Stimulated activated CD8-positive, alpha-beta memory T cell treated with anti-CD3 and anti-CD28 coated beads, Interleukin-2, amount 100 ng/mL, for 1 hour (primary cell): Measurements from ENCODE around the gene SYT1.

ENCODE experiments used
- DNase-seq, 2 donors: peaks; one replicate each; pipeline ENCODE4 v3.0.0-alpha.2; 2020; ENCODE audit warnings: low read depth in 2 of 2

SYT1 gene

GRCh38 chr12:79056775-79057174, 192.2 kb downstream of the SYT1 start:
- no peak for DNase-seq

DNA sequence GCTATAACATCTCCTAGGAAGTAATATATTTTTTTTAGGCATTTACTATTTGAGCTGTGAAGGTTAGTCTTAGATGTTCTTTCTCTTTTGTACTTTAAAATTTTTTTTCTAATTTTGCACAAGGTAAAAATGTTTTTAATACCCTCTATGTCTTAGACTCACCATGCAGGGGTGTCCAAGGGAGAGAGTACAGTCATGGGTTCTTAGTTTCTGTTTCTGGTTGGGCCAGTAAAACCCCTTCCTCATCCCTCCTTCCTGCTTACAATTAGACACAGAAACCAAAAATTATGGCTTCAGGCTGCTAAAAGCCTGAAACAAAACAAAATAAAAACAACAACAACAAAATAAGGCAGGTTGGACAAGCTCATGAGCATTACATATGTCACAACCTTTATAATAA, 193.0 kb downstream of the SYT1 start:
- no peak for DNase-seq

GRCh38 chr12:79058342-79058741, 193.8 kb downstream of the SYT1 start:
- no peak for DNase-seq

DNA sequence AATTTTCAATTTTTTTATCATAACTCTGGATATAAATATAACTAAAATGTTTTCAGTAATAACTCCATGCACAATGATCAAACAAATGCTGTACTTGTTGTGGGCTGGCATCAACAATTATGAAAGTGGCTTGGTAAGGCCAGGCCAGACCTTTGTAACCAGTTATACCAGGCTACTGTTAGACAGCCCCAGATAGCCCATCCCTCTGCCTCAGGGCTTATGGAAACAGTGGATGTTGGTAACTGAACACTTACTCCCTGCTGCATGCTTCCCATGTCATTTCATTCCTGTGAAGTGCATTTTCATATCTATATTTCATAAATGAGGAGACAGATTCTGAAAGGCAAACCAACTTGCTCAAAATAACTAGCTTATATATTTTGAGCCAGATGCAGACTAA, 195.0 kb downstream of the SYT1 start:
- no peak for DNase-seq

- no peak for DNase-seq
These were observed 198.7 kb downstream of the SYT1 start for GRCh38 chr12:79063258-79063657.

GRCh38 chr12:79067977-79068376, 203.4 kb downstream of the SYT1 start:
- DNase-seq, result no peak

DNA sequence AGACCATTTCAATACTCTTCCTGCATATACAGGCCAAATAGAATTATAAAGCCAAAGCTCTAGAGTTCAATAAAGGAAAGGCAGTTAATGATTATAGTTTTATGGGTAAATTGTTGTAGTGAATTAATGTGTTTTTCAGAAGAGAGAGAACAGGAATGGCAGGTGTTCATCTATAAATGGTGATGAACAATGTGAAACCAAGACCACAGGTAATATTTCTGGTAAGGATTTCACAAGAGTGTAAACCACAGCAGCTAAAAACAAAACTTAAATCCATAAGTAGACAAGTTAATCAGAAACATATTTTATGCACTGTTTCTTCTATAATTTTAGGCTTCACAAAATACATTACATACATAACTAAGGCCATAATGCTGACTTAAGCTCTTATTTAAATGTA, 204.4 kb downstream of the SYT1 start:
- no peak for DNase-seq

DNA sequence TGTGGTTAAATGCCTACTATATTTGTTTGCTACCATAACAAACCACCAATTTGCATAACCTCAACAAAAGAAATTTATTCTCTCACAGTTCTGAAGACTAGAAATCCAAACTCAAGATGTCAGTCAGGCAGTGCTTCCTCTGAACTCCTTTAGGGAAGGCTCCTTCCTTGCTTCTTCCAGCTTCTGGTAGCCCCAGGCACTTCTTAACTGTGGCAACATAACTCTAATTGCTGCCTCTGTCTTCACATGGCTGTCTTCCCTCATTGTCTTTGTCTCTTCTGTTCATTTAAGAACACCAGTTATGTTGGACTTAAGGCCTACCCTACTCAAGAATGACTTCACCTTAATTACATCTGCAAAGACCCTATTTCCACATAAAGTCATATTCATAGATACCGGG, 206.9 kb downstream of the SYT1 start:
- no peak for DNase-seq

GRCh38 chr12:79073506-79073905, 208.9 kb downstream of the SYT1 start:
- no peak for DNase-seq

- no peak for DNase-seq
These were observed 218.0 kb downstream of the SYT1 start for GRCh38 chr12:79082595-79082994.

- DNase-seq, result no peak
These were observed 218.6 kb downstream of the SYT1 start for GRCh38 chr12:79083181-79083580.

GRCh38 chr12:79085106-79085682, 220.6 kb downstream of the SYT1 start:
- DNase-seq, result no peak

DNA sequence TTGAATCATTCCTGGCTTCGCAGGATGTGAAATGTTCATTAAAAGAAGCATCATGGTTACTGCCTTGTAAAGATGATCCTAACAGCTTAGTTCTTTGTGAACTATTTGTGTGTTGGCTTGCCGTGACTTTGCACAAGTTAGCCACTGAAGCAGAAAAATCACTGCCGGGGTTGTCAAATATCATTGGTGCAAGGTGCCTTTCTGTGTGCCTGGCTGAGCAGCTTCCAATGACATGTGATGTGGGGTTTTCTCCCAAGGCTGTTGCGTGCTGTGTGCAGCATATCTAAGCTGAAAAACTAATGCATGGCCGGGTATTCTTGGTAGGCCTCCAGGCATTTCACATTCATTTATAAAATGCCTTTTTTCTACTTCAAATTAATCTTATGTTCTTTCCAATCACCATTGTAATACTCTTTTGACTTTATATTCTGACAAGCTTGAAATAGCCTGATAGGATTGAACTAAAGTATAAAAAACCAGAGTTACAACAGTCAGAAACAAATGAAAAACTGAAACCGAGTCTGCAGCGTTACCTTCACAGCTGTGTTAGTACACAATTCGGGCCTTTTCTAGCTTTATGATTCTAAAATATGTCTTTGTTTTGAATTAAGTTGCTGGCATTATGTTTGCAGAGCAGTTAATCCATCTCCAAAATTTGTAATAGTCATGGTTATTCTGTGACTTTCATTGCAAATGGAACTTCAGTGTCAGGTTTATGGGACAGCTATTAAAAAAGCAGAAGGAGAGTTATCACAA, 222.1 kb downstream of the SYT1 start:
- DNase-seq, result no peak

- no peak for DNase-seq
These were observed 234.0 kb downstream of the SYT1 start for GRCh38 chr12:79098530-79098929.

DNA sequence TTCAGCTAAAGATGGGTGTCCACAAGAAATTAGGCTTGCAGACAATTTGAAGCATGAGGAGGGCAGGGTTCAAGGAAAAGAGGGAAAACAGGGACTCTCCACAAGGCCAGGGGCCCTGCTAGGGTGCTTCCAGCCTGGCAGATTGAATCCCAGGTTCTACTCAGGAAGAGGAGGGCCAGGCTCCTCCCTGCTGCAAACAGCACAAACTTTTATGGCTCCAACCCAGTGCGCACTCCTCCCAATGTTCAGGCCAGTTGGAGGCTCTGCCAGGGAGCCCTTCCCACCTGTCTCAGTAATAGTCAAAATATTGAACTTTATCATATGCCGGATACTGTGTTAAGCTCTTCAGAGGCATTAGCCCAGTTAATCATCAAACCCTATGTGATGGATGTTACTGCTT, 244.4 kb downstream of the SYT1 start:
- no peak for DNase-seq

GRCh38 chr12:79114896-79115295, 250.3 kb downstream of the SYT1 start:
- DNase-seq, result no peak

- no peak for DNase-seq
These were observed 251.2 kb downstream of the SYT1 start for GRCh38 chr12:79115743-79116142.

- no peak for DNase-seq
These were observed 255.2 kb downstream of the SYT1 start for GRCh38 chr12:79119796-79120195.

DNA sequence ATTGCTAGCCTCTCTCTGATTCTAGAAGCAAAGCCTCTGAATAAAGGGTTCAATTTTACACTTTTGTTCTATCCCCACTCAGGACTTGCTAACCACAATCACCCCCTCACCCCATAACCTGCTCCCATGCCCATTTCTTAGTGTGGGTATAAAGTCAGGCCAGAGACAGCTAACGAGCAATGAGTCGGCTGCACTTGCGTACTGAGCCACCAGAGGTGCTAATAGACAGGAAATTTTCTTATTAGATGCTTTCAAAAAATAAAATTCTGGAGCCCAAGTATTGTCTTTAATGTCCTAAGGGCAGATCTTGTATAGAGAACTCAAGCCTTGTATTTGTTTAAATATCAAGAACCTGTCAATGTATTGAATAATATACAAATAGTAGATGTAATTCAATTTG, 256.9 kb downstream of the SYT1 start:
- no peak for DNase-seq

- no peak for DNase-seq
These were observed 259.8 kb downstream of the SYT1 start for GRCh38 chr12:79124385-79124784.

DNA sequence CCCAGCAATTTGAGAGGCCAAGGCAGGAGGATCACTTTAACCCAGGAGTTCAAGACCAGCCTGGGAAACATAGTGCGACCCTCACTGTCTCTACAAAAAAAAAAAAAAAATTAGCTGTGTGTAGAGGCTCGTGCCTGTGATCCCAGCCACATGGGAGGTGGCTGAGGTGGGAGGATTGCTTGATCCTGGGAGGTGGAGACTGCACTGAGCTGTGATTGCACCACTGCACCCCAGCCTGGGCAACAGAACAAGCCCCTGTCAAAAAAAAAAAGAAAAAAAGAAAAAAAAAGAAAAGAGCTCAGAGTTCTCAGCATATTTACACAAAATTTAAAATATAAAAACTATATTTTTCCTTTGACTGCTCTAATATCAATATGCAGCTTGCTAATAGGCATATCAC, 260.8 kb downstream of the SYT1 start:
- no peak for DNase-seq

DNA sequence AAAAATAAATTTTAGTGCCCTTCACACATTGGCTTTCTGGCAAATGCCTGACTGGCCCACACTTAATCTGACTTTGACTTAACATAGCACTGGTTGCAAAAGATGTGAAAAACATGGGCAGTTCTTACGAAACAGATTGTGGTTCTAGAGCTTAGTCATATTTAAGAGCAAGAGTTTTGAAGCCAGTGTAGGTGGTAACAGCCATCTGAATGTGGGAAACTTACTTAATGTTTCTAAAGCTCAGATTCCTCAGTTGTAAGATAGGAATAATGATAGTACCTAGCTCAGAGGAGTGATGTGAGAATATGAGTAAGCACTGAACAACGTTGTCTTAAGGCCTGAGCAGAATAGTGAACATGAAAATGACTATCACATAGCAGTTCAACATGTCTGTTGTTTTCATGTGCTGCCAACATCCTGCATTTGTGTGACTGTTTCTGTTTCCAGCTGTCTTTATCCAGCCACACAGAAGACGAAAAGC, 262.7 kb downstream of the SYT1 start:
- no peak for DNase-seq

DNA sequence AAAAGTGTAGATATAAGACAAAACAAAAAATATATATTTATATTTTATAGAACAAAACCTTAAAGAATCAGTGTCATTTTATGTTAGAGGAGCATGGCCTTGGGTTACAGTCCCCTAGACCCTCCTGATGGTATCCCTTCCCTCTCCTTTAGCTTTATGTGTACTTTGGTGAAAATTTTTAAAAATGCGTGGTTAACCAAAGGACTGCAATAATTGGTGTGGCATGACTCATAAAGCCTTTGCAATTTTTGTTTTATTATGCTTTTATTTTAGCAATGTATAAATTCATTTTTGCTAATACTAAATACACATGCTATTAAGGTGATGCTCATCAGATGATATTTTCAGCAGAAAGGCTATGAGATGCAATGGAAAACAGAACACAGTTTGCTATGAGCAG, 264.4 kb downstream of the SYT1 start:
- no peak for DNase-seq

- no peak for DNase-seq
These were observed 274.3 kb downstream of the SYT1 start for GRCh38 chr12:79138872-79139271.
